Kidney (tissue), 14 donors: ENCODE measurements around the gene ATP8A2. TPM values are rescaled to one million over a fixed set of nuclear protein-coding genes. Genes with fewer than 3 reads are reported as not detected.
A peak's percentile ranks its signal among the peaks of the same experiment; 100 is the strongest.

ENCODE experiments used
- DNase-seq, 5 donors: peaks; one replicate each; pipeline ENCODE4 v3.0.0-alpha.2; 2013 to 2020
- FAIRE-seq: peaks from 2 replicates; lab custom pipeline; 2012; peaks lifted over from hg19 to GRCh38; lab: Jason Lieb, UNC
- H3K27ac ChIP-seq, 2 donors: one replicate each; pipeline ENCODE4 v1.7.0; 2013; ENCODE audit warnings: low read depth in 2 of 2, low read length in 2 of 2, inconsistent platforms in 1 of 2
- H3K27me3 ChIP-seq: one replicate; pipeline ENCODE4 v1.7.1; 2013; ENCODE audit warnings: low read length, inconsistent platforms; ENCODE audit not compliant: control insufficient read depth, insufficient read depth
- H3K36me3 ChIP-seq, 3 donors: one replicate each; pipeline versions ENCODE4 v1.7.0 to v1.7.1; 2013; ENCODE audit warnings: low read length in 3 of 3, control low read depth in 1 of 3, inconsistent platforms in 1 of 3; ENCODE audit not compliant: insufficient read depth in 3 of 3, control insufficient read depth in 2 of 3
- H3K4me1 ChIP-seq, 3 donors: one replicate each; pipeline versions ENCODE4 v1.7.0 to v1.7.1; 2013; ENCODE audit warnings: low read length in 3 of 3, inconsistent platforms in 1 of 3, low read depth in 1 of 3; ENCODE audit not compliant: control insufficient read depth in 2 of 3, insufficient read depth in 2 of 3
- H3K4me3 ChIP-seq, 3 donors: one replicate each; pipeline versions ENCODE4 v1.7.0 to v1.8.1; 2013; ENCODE audit warnings: low read length in 3 of 3, control low read depth in 1 of 3, inconsistent platforms in 1 of 3
- H3K9ac ChIP-seq, 3 donors: one replicate each; pipeline versions ENCODE4 v1.7.0 to v1.7.1; 2013; ENCODE audit warnings: low read length in 3 of 3, control low read depth in 1 of 3, inconsistent platforms in 1 of 3
- H3K9me3 ChIP-seq, 3 donors: one replicate each; pipeline versions ENCODE4 v1.7.0 to v1.7.1; 2013; ENCODE audit warnings: low read length in 3 of 3, control low read depth in 1 of 3, inconsistent platforms in 1 of 3; ENCODE audit not compliant: control insufficient read depth in 2 of 3, insufficient read depth in 1 of 3
- CTCF ChIP-seq: IDR thresholded peaks from 3 replicates; pipeline ENCODE4 v1.5.1; 2012; ENCODE audit warnings: mild to moderate bottlenecking, moderate library complexity, borderline replicate concordance; ENCODE audit not compliant: insufficient read depth; ENCODE audit errors: extremely low read depth
- intact Hi-C: fragments of 100-400 bp; cut with DNase I; formaldehyde crosslinking; loops from one replicate; pipeline ENCODE4 v1.11.1; 2022
- polyA plus RNA-seq: library from polyadenylated mRNA; stranded (reverse); fragments of 350-450 nt; fragmentation: Illumina TruSeq; extraction: RNeasy Lipid Tissue Mini Kit (QIAGEN cat#74804); gene quantifications from one replicate; pipeline ENCODE4 v1.2.3, GENCODE V29; 2014; ENCODE audit warnings: low read depth, low replicate concordance; ENCODE audit not compliant: insufficient read depth
- total RNA-seq: library from RNA; stranded (reverse); fragmentation: NEBNext Ultra II Directional; extraction: Animal tissue kit (Norgen Biotek cat#: 25700); gene quantifications from one replicate; pipeline ENCODE4 v1.2.1, GENCODE V29; 2021
- donor health status: control.
- donor health status: control.
- donor health status: control.
- donor health status: control.
- donor health status: control.
- donor health status: DM: yes; HTN: yes; CAD: no.
- donor health status: Normal renal cell carcinoma (clear cell type).

The ATP8A2 gene
- total and polyA plus RNA-seq, 2 donors from 2014 or later, result 0.50 to 0.73 TPM

- DNase-seq (no peak), FAIRE-seq (no peak)
- Histone ChIP-seq H3K4me1 (no peaks in the 10 kb centered on the region), H3K27ac (no peak overlapping the region), H3K4me3 (no peak overlapping the region), H3K9me3 (no peaks in the 10 kb centered on the region), H3K36me3 (no peaks in the 10 kb centered on the region), H3K9ac (no peak overlapping the region), H3K27me3 (no peaks in the 10 kb centered on the region)
- TF ChIP-seq CTCF, result no peak
- intact Hi-C loops, result no loop called here
These were observed 235.3 kb downstream of the ATP8A2 start for GRCh38 chr13:25607096-25607495.

- intact Hi-C loops, result no loop called here
- no peak overlapping the region for H3K4me3 ChIP-seq
- FAIRE-seq, result no peak
These were observed 236.4 kb downstream of the ATP8A2 start for GRCh38 chr13:25608181-25608580.

GRCh38 chr13:25616674-25617073 is 244.9 kb downstream of the ATP8A2 start:
- H3K4me1 ChIP-seq, result no peaks in the 10 kb centered on the region
- FAIRE-seq (no peak), DNase-seq (no peak)
- no peak overlapping the region for H3K27ac ChIP-seq
- peaks cover 0 to 7% (median 2%) of the 10 kb centered on the region in 3 donors for H3K9me3 ChIP-seq
- H3K27me3 ChIP-seq, result no peaks in the 10 kb centered on the region
- intact Hi-C loops, result no loop called here
- no peak overlapping the region for H3K4me3 ChIP-seq
- H3K36me3 ChIP-seq, result no peaks in the 10 kb centered on the region
- no peak overlapping the region for H3K9ac ChIP-seq
- no peak for TF ChIP-seq CTCF

More at GRCh38 chr13:25608181-25608580, 236.4 kb downstream of the ATP8A2 start:
- no peaks in the 10 kb centered on the region for H3K36me3 ChIP-seq
- H3K27me3 ChIP-seq, result no peaks in the 10 kb centered on the region
- H3K27ac ChIP-seq, result no peak overlapping the region
- no peak overlapping the region for H3K9ac ChIP-seq
- DNase-seq, result peak in 2 of 5 donors; percentile 59 to 63
- no peaks in the 10 kb centered on the region for H3K9me3 ChIP-seq
- no peaks in the 10 kb centered on the region for H3K4me1 ChIP-seq
- no peak for TF ChIP-seq CTCF

- Histone ChIP-seq H3K4me1 (no peaks in the 10 kb centered on the region), H3K4me3 (no peak overlapping the region), H3K9me3 (peaks cover 0 to 6% (median 0%) of the 10 kb centered on the region in 3 donors), H3K27ac (no peak overlapping the region), H3K9ac (no peak overlapping the region), H3K27me3 (no peaks in the 10 kb centered on the region), H3K36me3 (no peaks in the 10 kb centered on the region)
- TF ChIP-seq CTCF, result no peak
- intact Hi-C loops, result no loop called here
- DNase-seq (no peak), FAIRE-seq (no peak)
These were observed 248.1 kb downstream of the ATP8A2 start for GRCh38 chr13:25619897-25620296.
